Brain microvascular endothelial cell (primary cell): Measurements from ENCODE around the gene SETD5.

Source experiments
- DNase-seq: peaks from one replicate; pipeline ENCODE4 v3.0.0-alpha.2; 2020
- H3K27ac ChIP-seq: fragments of 250-450 bp; sonication (Bioruptor Pico); 2 replicates; pipeline ENCODE4 v1.5.1; 2020; ENCODE audit warnings: mild to moderate bottlenecking, moderate library complexity
- H3K27me3 ChIP-seq: fragments of 250-450 bp; sonication (Bioruptor Pico); replicated peaks from 2 replicates; pipeline ENCODE4 v1.5.1; 2020; ENCODE audit warnings: mild to moderate bottlenecking
- H3K36me3 ChIP-seq: fragments of 250-450 bp; sonication (Bioruptor Pico); replicated peaks from 2 replicates; pipeline ENCODE4 v1.5.1; 2020; ENCODE audit warnings: mild to moderate bottlenecking
- H3K4me3 ChIP-seq: 2 replicates; pipeline ENCODE4 v1.5.1; 2011; ENCODE audit warnings: low read depth, mild to moderate bottlenecking, control low read depth, low read length, moderate library complexity
- CTCF ChIP-seq: IDR thresholded peaks from 2 replicates; pipeline ENCODE4 v1.5.1; 2011; ENCODE audit warnings: low read depth, mild to moderate bottlenecking, moderate library complexity, low read length, control low read depth, inconsistent platforms; ENCODE audit errors: missing control alignments
- in situ Hi-C: cut with HindIII; loops from 2 replicates; pipeline ENCODE4 v1.10.0; 2017; ENCODE audit warnings: low sequenced_read_pairs, low pct_ligation_motif_present

The SETD5 gene

DNA sequence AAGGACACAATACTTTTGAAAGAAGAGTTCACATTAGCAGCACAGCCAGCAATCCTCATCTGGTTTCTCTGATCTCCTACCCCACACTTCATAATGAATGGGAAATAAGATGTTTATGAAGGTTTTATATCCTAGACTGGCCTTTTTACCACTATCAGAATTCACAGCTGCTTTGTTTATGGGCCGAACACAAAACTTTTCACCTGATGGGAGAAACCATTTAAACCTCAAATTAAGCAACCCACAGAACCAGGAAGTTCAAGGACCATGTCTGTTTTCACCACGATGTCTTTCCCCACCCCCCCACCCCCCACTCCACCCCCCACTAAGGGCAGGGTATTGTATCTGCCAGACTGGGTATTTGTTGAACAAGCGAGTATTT lies 11.3 kb upstream of the SETD5 start:
- Histone ChIP-seq H3K27me3 (no peaks in the 10 kb centered on the region), H3K4me3 (no peak overlapping the region), H3K27ac (no peak overlapping the region), H3K36me3 (peaks cover 67% of the 10 kb centered on the region)
- DNase-seq = no peak
- in situ Hi-C loops = no loop called here
- no peak for TF ChIP-seq CTCF

- TF ChIP-seq CTCF = no peak
- Histone ChIP-seq H3K36me3 (peaks cover 71% of the 10 kb centered on the region), H3K27ac (no peak overlapping the region), H3K4me3 (no peak overlapping the region), H3K27me3 (no peaks in the 10 kb centered on the region)
- DNase-seq = no peak
- in situ Hi-C loops = no loop called here
These were observed 10.7 kb upstream of the SETD5 start for GRCh38 chr3:9386501-9387321.

- Histone ChIP-seq H3K27ac (no peak overlapping the region), H3K27me3 (no peaks in the 10 kb centered on the region), H3K4me3 (no peak overlapping the region), H3K36me3 (peaks cover 73% of the 10 kb centered on the region)
- no peak for DNase-seq
- in situ Hi-C loops = no loop called here
- TF ChIP-seq CTCF = no peak
These were observed 10.1 kb upstream of the SETD5 start for GRCh38 chr3:9387322-9387655.

DNA sequence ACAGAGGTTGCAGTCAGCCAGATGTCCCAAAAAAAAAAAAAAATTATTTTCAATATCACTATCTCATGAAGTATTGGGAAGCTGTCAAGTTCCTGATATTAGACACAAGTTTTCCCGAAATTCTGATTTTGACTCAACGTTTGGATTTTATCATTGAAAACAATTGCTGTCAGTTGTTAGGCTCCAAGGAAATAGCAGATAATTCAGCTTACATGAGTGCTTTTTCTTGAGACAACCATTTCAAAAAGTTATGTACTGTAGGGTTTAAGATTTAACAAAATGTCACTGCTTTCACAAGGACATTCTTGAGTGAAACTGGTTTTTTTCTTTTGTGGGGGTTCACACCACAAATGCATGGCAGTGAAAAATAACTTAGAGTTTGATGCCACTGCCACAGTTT lies 9.3 kb upstream of the SETD5 start:
- peaks cover 74% of the 10 kb centered on the region for H3K36me3 ChIP-seq
- no peak for DNase-seq
- H3K4me3 ChIP-seq = no peak overlapping the region
- H3K27me3 ChIP-seq = no peaks in the 10 kb centered on the region
- in situ Hi-C loops = no loop called here
- H3K27ac ChIP-seq = no peak overlapping the region
- TF ChIP-seq CTCF = no peak

DNA sequence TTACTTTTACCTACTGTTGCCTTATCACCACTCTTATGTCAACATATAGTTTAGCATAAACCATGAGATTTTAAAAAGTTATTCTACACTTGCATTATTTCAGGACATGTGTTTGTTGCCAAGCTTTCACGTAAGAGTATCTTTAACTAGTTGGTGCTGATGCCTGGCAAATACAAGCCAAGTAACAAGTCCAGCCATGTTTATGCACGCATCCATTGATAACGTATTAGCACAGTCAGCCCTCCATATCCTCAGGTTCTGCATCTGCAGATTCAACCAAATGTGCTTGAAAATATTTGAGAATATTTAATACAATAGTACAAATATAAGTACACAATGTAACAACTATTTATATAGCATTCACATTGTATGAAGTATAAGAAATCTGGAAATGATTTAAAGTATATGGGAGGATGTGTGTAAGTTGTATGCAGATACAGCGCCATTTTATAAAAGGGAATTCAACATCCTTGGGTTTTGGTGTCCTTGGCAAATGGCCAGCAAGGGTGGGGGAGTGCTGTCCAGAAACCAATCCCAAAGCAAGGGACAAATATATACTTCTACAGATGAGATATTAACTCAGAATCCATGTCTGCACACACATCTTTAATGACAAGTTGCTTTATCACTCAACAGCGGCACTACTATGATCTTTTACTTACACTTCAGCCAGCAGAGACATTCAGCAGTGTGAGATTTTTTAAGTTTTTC lies 8.7 kb upstream of the SETD5 start:
- in situ Hi-C loops = no loop called here
- H3K4me3 ChIP-seq = no peak overlapping the region
- peaks cover 77% of the 10 kb centered on the region for H3K36me3 ChIP-seq
- no peak for TF ChIP-seq CTCF
- no peak overlapping the region for H3K27ac ChIP-seq
- no peaks in the 10 kb centered on the region for H3K27me3 ChIP-seq
- DNase-seq = no peak
